PC-9 (cell line): Measurements from ENCODE around the gene SLX4. TPM values are rescaled to one million over a fixed set of nuclear protein-coding genes. Genes with fewer than 3 reads are reported as not detected.

Source experiments
- BruUV-seq: library from RNA; stranded (reverse); fragments of 400-500 nt; replicated peaks from 2 replicates; lab custom pipeline; 2021; lab: Mats Ljungman, UMichigan
- CTCF ChIA-PET: fragments of 300-600 bp; sonication (Branson Sonifier 250); formaldehyde crosslinking; loops from one replicate; lab custom pipeline; 2022; ENCODE audit warnings: antibody characterized with exemption; lab: Charles Lee
- POLR2A ChIA-PET: fragments of 300-600 bp; sonication (Branson Sonifier 250); formaldehyde crosslinking; loops from one replicate; lab custom pipeline; 2022; ENCODE audit warnings: antibody characterized with exemption; ENCODE audit not compliant: unreplicated experiment; lab: Charles Lee
- DNase-seq, 2 experiments: peaks; one replicate each; pipeline versions ENCODE4 v3.0.0 to v3.0.0-alpha.2; 2015 to 2022; ENCODE audit warnings: mixed read lengths in 1 of 2
- H2AFZ ChIP-seq: fragments of 200-600 bp; sonication (generic); 2 replicates; pipeline ENCODE4 v1.8.1; 2017; ENCODE audit warnings: antibody characterized with exemption
- H3F3A ChIP-seq: fragments of 200-600 bp; sonication (generic); 2 replicates; pipeline ENCODE4 v1.8.1; 2017; ENCODE audit warnings: antibody characterized with exemption, mild to moderate bottlenecking, low read depth; ENCODE audit not compliant: insufficient read depth
- H3K27ac ChIP-seq: fragments of 200-600 bp; sonication (generic); 2 replicates; pipeline ENCODE4 v1.6.1; 2016; ENCODE audit warnings: mixed run types
- H3K27me3 ChIP-seq: fragments of 200-600 bp; sonication (generic); 2 replicates; pipeline ENCODE4 v1.6.1; 2016; ENCODE audit warnings: low read depth, mixed run types; ENCODE audit not compliant: insufficient read depth
- H3K36me3 ChIP-seq: fragments of 200-600 bp; sonication (generic); 2 replicates; pipeline ENCODE4 v1.6.1; 2016; ENCODE audit warnings: low read depth, mixed run types
- H3K4me1 ChIP-seq: fragments of 200-600 bp; sonication (generic); replicated peaks from 2 replicates; pipeline ENCODE4 v1.6.1; 2016; ENCODE audit warnings: mixed run types; ENCODE audit not compliant: insufficient read depth
- H3K4me2 ChIP-seq: fragments of 200-600 bp; sonication (generic); 2 replicates; pipeline ENCODE4 v1.6.1; 2017; ENCODE audit warnings: mixed run types
- H3K4me3 ChIP-seq: fragments of 200-600 bp; sonication (generic); 2 replicates; pipeline ENCODE4 v1.6.1; 2016; ENCODE audit warnings: mixed run types
- H3K79me2 ChIP-seq: fragments of 200-600 bp; sonication (generic); 2 replicates; pipeline ENCODE4 v1.6.1; 2017; ENCODE audit warnings: low read depth, mixed run types
- H3K9me2 ChIP-seq: fragments of 200-600 bp; sonication (generic); 2 replicates; pipeline ENCODE4 v1.8.1; 2017; ENCODE audit warnings: mild to moderate bottlenecking; ENCODE audit not compliant: insufficient read depth
- H3K9me3 ChIP-seq: fragments of 200-600 bp; sonication (generic); 2 replicates; pipeline ENCODE4 v1.8.1; 2016; ENCODE audit warnings: low read depth; ENCODE audit not compliant: insufficient read depth
- H4K20me1 ChIP-seq: fragments of 200-600 bp; sonication (generic); 2 replicates; pipeline ENCODE4 v1.8.1; 2017; ENCODE audit not compliant: insufficient read depth
- EZH2 ChIP-seq: fragments of 200-600 bp; sonication (generic); IDR thresholded peaks from 2 replicates; pipeline ENCODE4 v1.8.0; 2017; ENCODE audit warnings: antibody characterized with exemption, low read depth
- intact Hi-C: fragments of 100-400 bp; cut with micrococcal nuclease; formaldehyde crosslinking; loops from one replicate; pipeline ENCODE4 v1.10.0; 2022; ENCODE audit not compliant: unreplicated experiment
- total RNA-seq: library from RNA; stranded (reverse); gene quantifications from 2 replicates; pipeline ENCODE4 v1.2.3, GENCODE V29; 2021
- TF ChIP-seq, protein P1 (sequence below): fragments of 200-600 bp; sonication (generic); conservative IDR thresholded peaks from 2 replicates; pipeline ENCODE4 v1.6.1; 2017; ENCODE audit warnings: mixed run types, antibody characterized with exemption, mild to moderate bottlenecking, moderate library complexity

Gene SLX4
- total RNA-seq, 1 experiment from 2014 or later = 13.8 TPM

DNA sequence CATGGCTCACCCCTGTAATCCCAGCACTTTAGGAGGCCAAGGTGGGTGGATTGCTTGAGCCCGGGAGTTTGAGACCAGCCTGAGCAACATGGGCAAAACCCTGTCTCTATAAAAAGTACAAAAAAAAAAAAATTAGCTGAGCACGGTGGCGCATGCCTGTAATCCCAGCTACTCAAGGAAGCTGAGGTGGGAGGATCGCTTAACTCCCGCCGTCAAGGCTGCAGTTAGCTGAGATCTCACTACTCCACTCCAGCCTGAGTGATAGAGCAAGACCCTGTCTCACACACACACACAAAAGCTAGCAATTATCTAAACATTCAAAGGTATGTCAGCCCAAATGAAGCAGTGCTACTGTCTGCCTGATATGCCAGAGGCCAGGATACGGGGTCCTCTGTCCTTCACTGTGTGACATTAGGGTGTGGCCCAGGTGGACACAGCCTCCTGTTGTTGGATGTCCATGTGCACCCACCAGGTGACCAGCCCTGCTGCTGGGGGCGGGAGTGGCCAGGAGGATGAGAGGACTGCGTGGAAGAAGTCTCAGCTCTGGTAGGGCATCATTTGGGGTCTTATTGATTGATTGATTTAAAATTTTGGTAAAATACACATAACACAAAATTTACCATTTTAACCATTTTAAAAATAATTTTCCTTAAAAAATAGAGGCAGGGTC lies 38.1 kb downstream of the SLX4 start:
- intact Hi-C loops = no loop called here
- POLR2A ChIA-PET = no interaction called here
- no peak overlapping the region for H3K27ac ChIP-seq
- no peaks in the 10 kb centered on the region for H3K36me3 ChIP-seq
- no TSS peak for BruUV-seq
- CTCF ChIA-PET = no interaction called here
- H4K20me1 ChIP-seq = no peaks in the 10 kb centered on the region
- no peaks in the 10 kb centered on the region for H3K9me3 ChIP-seq
- no peak for TF ChIP-seq EZH2
- TF ChIP-seq, protein P1, sequence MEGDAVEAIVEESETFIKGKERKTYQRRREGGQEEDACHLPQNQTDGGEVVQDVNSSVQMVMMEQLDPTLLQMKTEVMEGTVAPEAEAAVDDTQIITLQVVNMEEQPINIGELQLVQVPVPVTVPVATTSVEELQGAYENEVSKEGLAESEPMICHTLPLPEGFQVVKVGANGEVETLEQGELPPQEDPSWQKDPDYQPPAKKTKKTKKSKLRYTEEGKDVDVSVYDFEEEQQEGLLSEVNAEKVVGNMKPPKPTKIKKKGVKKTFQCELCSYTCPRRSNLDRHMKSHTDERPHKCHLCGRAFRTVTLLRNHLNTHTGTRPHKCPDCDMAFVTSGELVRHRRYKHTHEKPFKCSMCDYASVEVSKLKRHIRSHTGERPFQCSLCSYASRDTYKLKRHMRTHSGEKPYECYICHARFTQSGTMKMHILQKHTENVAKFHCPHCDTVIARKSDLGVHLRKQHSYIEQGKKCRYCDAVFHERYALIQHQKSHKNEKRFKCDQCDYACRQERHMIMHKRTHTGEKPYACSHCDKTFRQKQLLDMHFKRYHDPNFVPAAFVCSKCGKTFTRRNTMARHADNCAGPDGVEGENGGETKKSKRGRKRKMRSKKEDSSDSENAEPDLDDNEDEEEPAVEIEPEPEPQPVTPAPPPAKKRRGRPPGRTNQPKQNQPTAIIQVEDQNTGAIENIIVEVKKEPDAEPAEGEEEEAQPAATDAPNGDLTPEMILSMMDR = no peak
- no peak overlapping the region for H2AFZ ChIP-seq
- H3K27me3 ChIP-seq = no peaks in the 10 kb centered on the region
- H3K4me2 ChIP-seq = no peak overlapping the region
- H3F3A ChIP-seq = no peaks in the 10 kb centered on the region
- H3K4me3 ChIP-seq = no peak overlapping the region
- no peaks in the 10 kb centered on the region for H3K79me2 ChIP-seq
- no peak for DNase-seq
- no peaks in the 10 kb centered on the region for H3K4me1 ChIP-seq
- H3K9me2 ChIP-seq = no peaks in the 10 kb centered on the region

DNA sequence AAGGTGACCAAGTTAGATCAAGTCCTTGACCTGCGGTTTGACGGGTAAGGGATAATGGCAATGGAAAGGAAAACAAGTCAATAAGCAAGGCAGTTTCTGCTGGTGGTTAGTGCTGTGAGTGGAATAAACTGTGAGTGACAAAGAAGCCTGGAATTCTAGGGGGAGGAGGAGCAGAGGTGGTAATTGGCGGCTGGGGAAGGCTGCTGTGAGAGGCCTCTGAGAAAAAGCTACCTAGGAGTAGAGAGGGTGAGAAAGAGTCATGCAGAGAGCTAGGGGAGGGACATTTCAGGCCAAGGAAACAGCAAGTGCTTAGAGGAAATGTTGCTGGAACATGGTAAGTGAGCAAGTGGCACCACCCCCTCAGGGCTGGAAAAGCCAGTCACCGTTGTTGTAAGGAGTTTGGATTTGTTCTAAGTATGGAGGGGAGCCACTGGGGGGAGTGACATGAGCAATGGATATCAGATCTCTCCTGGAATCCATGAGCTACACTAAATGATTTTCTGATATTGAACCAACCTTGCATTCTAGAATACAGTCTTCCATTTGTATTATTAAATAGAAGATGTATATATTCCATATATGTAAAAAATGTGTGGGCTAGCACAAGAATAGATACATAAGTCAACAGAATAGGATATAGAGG lies 40.9 kb downstream of the SLX4 start:
- TF ChIP-seq, protein P1 = no peak
- TF ChIP-seq EZH2 = no peak
- Histone ChIP-seq H4K20me1 (no peaks in the 10 kb centered on the region), H3K4me1 (no peaks in the 10 kb centered on the region), H3K27me3 (no peaks in the 10 kb centered on the region), H3K36me3 (no peaks in the 10 kb centered on the region), H3K9me3 (no peaks in the 10 kb centered on the region), H2AFZ (no peak overlapping the region), H3K4me3 (no peak overlapping the region), H3K4me2 (no peak overlapping the region), H3F3A (no peaks in the 10 kb centered on the region), H3K27ac (no peak overlapping the region), H3K79me2 (no peaks in the 10 kb centered on the region), H3K9me2 (no peaks in the 10 kb centered on the region)
- DNase-seq = no peak
- ChIA-PET POLR2A (no interaction called here), CTCF (no interaction called here)
- intact Hi-C loops = no loop called here
- BruUV-seq = no TSS peak

DNA sequence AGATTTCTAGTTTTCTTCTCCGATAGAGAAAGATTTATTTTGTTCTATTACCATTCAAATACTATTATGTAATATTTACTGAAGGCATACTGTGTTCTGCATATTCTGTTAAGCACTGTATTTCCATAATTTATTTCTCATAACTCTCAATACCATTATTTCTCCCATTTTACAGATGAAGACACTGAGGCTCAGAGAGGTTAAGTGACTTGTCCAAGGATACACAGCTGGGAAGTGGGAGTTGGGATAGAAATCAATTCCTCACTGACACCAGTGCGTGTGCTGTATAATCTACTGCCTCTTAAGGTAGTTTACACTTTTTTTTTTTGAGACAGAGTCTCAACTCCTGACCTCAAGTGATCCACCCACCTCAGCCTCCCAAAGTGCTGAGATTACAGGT lies 41.6 kb downstream of the SLX4 start:
- no TSS peak for BruUV-seq
- Histone ChIP-seq H3K27me3 (no peaks in the 10 kb centered on the region), H3K9me3 (no peaks in the 10 kb centered on the region), H3K9me2 (no peaks in the 10 kb centered on the region), H3K36me3 (no peaks in the 10 kb centered on the region), H3K4me2 (no peak overlapping the region), H3K4me3 (no peak overlapping the region), H3K27ac (no peak overlapping the region), H3K79me2 (no peaks in the 10 kb centered on the region), H4K20me1 (no peaks in the 10 kb centered on the region), H3F3A (no peaks in the 10 kb centered on the region), H3K4me1 (no peaks in the 10 kb centered on the region), H2AFZ (no peak overlapping the region)
- ChIA-PET POLR2A (no interaction called here), CTCF (no interaction called here)
- no peak for TF ChIP-seq EZH2
- TF ChIP-seq, protein P1 = no peak
- no peak for DNase-seq
- intact Hi-C loops = no loop called here
